C1 segment of cervical spinal cord (tissue), 14 donors: Measurements from ENCODE around the gene COL27A1.

Experiments used
- DNase-seq, 14 donors: peaks; one replicate each; lab custom pipeline; 2025; lab: John Stamatoyannopoulos, UW

The COL27A1 gene

GRCh38 chr9:114282926-114283325, 127.6 kb downstream of the COL27A1 start:
- no peak for DNase-seq

- no peak for DNase-seq
These were observed 128.3 kb downstream of the COL27A1 start for GRCh38 chr9:114283551-114284111.

- no peak for DNase-seq
These were observed 129.2 kb downstream of the COL27A1 start for GRCh38 chr9:114284316-114285060.

GRCh38 chr9:114285166-114285867, 130.0 kb downstream of the COL27A1 start:
- DNase-seq, result no peak

- DNase-seq, result no peak
These were observed 130.9 kb downstream of the COL27A1 start for GRCh38 chr9:114286146-114286679.

GRCh38 chr9:114287001-114287762, 131.8 kb downstream of the COL27A1 start:
- peak in 1 of 14 donors; percentile 63 for DNase-seq

- no peak for DNase-seq
These were observed 132.4 kb downstream of the COL27A1 start for GRCh38 chr9:114287763-114288192.

GRCh38 chr9:114288193-114289091, 133.1 kb downstream of the COL27A1 start:
- DNase-seq, result no peak

- DNase-seq, result no peak
These were observed 133.8 kb downstream of the COL27A1 start for GRCh38 chr9:114289106-114289505.

- peak in 2 of 14 donors; percentile 22 to 88 for DNase-seq
These were observed 134.5 kb downstream of the COL27A1 start for GRCh38 chr9:114289571-114290481.

- no peak for DNase-seq
These were observed 135.2 kb downstream of the COL27A1 start for GRCh38 chr9:114290561-114290986.

GRCh38 chr9:114291064-114291474, 135.7 kb downstream of the COL27A1 start:
- peak in 11 of 14 donors; percentile 21 to 70 (median 54) for DNase-seq

- no peak for DNase-seq
These were observed 136.7 kb downstream of the COL27A1 start for GRCh38 chr9:114291886-114292590.

- no peak for DNase-seq
These were observed 139.3 kb downstream of the COL27A1 start for GRCh38 chr9:114294664-114295063.

GRCh38 chr9:114296338-114296737, 141.0 kb downstream of the COL27A1 start:
- DNase-seq, result no peak

GRCh38 chr9:114299286-114300152, 144.2 kb downstream of the COL27A1 start:
- no peak for DNase-seq

- DNase-seq, result no peak
These were observed 145.0 kb downstream of the COL27A1 start for GRCh38 chr9:114300153-114300845.
